Measurements from ENCODE around the gene KRTAP5-5.
"Not testable (repeated sequence)": the region's sequence is repeated elsewhere in the genome, so short reads cannot be mapped to it uniquely, and the experiment has no call there.

The KRTAP5-5 gene

GRCh38 chr11:1607156-1607845 is 22.3 kb upstream of the KRTAP5-5 start:
- not testable (repeated sequence) for DNase-seq (ENCODE audit: low spot score)

GRCh38 chr11:1607901-1608300 is 21.7 kb upstream of the KRTAP5-5 start:
- DNase-seq (ENCODE audit: low spot score) = not testable (repeated sequence)

DNA sequence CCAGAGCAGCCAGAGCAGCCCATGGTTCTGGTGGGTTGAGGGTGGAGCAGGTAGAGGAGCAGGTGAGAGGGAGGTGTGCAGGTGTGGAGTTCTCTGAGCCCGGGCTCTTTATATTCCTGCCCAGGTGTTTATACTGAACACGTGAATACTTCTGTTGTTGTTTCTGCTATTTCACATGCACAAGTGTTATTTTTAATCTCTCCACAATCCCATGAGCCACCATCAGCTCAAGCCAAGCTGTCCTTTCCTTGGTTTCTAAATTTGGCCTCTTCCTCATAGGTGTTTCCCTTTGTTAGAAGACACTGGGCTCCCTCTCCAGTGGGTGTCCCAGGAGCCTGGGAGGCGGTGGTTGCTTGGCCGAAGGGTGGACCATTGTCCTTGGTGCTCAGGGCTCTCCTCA is 21.2 kb upstream of the KRTAP5-5 start, which contains the start of gene KRTAP5-3:
KRTAP5-3 (minus strand) TSS at position 101 of the 400 bp plus-strand sequence; CDS start at position 23, 78 bp downstream.
- DNase-seq (ENCODE audit: low spot score) = no peak

GRCh38 chr11:1618231-1618630 is 11.3 kb upstream of the KRTAP5-5 start:
- DNase-seq (ENCODE audit: low spot score) = no peak

DNA sequence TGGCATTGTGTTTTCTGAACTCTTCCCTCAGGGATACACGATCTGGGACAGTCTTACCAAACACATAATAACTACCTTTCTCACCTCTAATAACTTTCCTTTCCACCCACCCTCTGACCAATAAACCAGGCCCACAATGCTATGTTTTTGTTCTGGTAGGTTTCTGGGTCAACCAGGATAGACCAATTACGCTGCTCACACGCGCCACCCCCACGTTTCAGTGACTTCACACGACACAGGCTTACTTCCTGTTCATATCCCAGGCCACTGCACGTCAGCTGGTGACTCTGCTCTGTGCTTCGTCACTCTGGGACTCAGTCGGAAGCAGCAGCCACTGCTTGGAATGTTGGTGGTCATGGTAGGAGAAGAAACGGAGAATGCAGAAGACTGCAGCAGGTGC is 10.1 kb upstream of the KRTAP5-5 start:
- DNase-seq (ENCODE audit: low spot score) = no peak

- DNase-seq (ENCODE audit: low spot score) = no peak
Observed at GRCh38 chr11:1622086-1622485, 7.5 kb upstream of the KRTAP5-5 start, which contains the start of gene KRTAP5-4. KRTAP5-4 (minus strand) TSS chr11:1622138; CDS start chr11:1622093, 45 bp downstream.

DNA sequence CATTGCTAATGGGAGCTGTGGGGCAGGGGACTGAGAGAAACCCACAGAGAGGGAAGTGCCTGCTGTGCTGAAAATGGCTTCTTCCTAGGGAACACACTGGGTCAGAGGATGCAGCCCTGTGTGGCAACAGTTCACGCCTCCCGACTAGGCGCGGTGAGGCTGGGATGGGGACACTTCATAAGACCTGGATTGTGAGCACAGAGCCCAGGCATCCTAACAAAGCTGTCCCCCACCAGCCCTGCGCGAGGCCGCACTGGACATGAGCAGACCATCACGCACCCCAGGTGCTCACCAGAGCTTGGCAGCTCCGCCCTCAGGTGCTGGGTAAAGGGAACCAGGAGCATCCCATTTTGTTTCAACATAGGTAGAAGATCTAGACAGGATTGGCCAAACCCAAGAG is 5.9 kb upstream of the KRTAP5-5 start:
- DNase-seq (ENCODE audit: low spot score) = no peak

- DNase-seq (ENCODE audit: low spot score) = no peak
Observed at GRCh38 chr11:1624621-1625020, 5.0 kb upstream of the KRTAP5-5 start.

DNA sequence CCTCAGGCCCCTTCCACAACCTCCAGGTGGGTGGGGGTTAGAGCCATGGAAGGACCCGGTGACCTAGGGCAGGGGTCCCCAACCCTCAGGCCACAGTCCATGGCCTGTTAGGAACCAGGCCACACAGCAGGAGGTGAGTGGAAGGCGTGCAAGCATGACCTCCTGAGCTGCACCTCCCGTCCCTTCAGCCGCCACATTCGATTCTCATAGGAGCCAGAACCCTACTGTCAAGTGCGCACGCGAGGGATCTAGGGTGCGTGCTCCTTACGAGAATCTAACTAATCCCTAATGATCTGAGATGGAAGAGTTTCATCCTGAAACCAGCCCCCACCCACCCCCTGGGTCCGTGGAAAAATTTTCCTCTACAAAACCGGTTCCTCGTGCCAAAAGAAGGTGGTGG is 4.0 kb upstream of the KRTAP5-5 start:
- no peak for DNase-seq (ENCODE audit: low spot score)

GRCh38 chr11:1628506-1629325 is 859 bp upstream of the KRTAP5-5 start:
- DNase-seq (ENCODE audit: low spot score) = peak; percentile 27

- DNase-seq (ENCODE audit: low spot score) = no peak
Observed at GRCh38 chr11:1630271-1630670, 696 bp downstream of the KRTAP5-5 start.

DNA sequence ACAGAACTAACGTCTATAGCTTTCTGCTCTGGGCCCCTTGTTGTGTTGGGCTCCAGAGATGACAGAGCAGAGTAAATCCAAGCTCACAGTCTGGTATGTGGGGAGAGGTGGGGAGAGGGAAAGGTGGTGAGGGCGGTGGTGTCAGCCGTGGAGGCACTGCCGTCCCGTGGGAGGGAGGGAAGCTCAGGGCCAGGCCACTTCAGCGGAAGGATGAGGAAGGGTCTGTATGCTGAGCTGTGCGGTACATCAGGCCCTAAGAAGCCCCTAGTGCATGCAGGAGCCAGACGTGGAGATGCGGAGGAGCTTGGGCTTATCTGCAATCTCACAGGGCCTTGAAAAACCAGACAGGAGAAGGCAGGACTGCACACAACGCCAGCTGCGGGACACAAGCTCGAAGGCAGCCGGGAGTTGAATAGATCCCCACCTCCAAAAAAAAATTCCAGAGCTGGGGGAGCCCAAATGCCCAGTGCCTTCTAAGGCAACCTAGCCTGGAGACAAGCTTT is 1.5 kb downstream of the KRTAP5-5 start:
- DNase-seq (ENCODE audit: low spot score) = no peak

DNA sequence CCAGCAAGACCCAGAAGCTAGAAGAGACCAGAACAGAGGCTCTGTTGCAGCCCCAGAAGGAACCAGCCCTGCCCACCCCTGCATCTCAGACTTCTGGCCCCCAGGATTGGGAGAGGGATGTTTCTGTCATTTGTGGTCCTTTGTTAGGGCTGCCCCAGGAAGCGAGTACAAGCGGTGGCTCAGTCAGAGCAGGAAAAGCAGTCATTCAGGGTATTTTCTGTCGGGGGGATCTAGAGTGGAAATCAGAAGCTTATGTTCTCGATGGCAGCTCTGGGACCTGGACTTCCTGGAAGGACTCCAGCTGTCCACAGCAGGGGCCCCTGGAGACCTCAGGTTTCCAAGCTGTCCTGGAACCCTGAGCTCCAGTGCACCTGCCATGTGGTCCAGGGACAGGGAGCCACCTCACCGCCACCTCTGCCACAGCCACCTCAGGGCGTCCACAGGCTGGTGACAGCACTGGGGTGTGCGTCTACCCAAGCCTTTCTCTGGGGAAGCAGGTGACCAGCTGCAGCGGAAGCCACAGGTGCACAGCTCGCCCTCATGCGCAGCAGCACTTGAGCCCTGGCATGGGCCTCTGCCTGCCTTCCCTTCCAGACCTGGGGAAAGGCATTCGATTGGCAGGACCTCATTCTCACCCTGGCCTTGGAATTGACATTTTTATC is 2.6 kb downstream of the KRTAP5-5 start:
- DNase-seq (ENCODE audit: low spot score) = no peak

GRCh38 chr11:1633864-1634263 is 4.3 kb downstream of the KRTAP5-5 start:
- no peak for DNase-seq (ENCODE audit: low spot score)

DNA sequence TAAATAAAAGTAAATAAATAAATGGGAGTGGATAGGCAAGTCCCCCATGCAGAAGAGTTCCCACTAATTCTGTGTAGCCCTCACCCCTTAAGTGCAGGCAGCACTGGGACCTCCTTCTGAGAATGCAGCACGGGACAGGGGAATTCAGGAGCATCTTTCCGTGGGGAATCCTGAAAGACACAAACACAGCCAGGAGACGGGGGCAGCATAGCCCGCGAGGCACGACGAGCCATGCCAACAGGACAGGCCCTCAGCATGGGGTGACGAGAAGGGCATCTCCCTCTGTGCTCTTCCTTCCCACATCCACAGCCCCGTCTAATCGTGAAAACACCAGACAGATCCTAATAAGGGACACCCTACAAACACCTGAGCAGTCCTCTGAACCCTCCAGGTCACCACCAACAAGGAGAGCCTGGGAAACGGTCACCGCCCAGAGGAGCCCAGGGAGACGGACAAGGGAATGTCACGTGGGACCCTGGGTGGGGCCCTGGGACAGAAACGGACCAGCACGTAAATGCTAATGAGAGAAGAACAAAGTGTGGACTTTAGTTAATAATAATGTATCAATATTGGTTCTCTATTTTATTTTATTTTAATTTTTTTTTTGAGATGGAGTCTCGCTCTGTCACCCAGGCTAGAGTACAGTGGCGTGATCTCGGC is 6.8 kb downstream of the KRTAP5-5 start:
- no peak for DNase-seq (ENCODE audit: low spot score)

GRCh38 chr11:1637628-1638027 is 8.1 kb downstream of the KRTAP5-5 start:
- DNase-seq (ENCODE audit: low spot score) = no peak

- DNase-seq (ENCODE audit: low spot score) = no peak
Observed at GRCh38 chr11:1638344-1638743, 8.8 kb downstream of the KRTAP5-5 start.

GRCh38 chr11:1639102-1639620 is 9.6 kb downstream of the KRTAP5-5 start:
- no peak for DNase-seq (ENCODE audit: low spot score)

DNA sequence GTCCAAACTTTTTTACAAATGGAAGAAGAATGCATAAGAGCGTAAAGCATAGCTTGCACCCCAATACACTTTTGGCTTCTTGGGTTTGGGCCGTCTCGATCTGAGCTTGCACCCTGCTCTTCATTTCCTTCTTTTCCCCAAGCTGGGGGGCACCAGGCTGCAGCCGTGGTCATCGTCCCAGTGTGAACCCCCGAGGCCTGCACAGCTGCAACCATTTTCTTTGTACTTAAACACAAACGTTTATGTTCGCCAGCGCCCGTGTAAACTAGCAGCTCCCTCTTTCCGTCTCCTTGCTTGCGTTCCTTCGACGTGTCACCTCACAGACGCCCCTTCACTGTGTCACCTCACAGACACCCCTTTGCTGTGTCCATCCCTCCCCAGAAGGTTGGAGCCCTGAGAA is 10.1 kb downstream of the KRTAP5-5 start:
- DNase-seq (ENCODE audit: low spot score) = no peak

- DNase-seq (ENCODE audit: low spot score) = peak; percentile 37
Observed at GRCh38 chr11:1640076-1640946, 10.7 kb downstream of the KRTAP5-5 start.

DNA sequence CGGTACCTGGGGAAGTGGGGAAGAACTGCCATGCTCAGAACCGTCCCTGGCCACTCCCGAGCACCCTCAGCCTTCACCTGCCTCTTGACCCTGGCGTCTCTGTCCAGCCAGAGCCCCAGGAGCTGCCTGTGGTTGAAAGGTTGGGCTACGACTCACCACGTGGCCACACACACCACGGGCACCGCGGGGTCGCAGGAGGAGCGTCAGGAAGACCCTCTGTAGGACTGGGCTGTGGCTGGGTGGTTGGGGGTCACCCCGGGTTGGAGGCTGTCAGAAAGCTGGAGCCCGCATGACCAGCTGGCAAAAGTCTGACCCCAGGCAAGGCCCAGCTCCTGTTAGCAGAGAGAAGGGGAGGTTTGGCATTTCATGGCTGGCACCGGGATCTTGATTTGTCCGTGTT is 11.5 kb downstream of the KRTAP5-5 start:
- no peak for DNase-seq (ENCODE audit: low spot score)

Data from hematopoietic multipotent progenitor cell treated with erythropoietin and hydrocortisone succinate and interleukin-3 and kit ligand, for 15 days (in vitro differentiated cells).